GM21526 (cell line): ENCODE measurements around the gene RSL1D1.

Source experiments
- ATAC-seq: cut with Tn5 transposase; IDR thresholded peaks from one replicate; pipeline ENCODE4 v1.9.1; 2021; ENCODE audit warnings: moderate library complexity; ENCODE audit not compliant: unreplicated experiment, low FRiP score

The RSL1D1 gene

DNA sequence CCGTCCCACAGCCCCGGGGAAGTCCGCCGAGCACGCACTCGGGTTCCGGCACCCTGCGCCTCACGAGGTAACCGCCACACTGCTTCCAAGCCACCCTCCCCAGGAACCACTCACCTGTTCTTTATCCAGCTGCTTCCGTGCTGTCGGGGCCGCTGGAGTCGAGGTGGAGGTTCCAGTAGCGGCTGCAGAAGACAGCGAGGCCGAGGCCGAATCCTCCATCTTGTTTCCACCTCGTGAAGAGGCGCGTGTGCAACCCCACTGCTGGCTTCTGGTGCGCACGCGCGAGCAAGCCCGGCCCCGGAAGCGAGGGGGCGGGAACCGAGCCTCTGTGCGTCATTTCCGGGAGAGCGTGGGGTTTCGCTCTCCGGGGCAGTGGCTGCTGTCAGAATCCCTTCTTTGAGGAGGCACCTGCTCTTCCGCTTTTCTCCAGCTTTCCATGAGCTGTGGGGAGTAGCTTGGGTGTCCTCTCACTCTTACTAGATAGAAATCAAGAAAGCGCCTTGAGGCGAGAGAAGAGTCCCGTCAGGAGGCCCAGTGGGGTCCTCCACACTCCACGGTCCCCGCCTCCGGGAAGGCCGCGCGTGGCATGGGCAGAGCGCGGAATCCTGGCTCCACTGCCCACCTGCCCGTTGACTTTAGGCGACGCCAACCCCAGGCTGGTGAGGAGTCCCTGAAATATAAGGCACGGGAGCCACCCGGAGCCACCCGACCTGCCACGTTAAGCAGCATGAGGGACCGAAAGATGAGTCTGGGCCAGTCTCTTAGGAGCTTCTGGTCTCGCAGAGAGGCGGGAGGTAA, at the start of gene RSL1D1:
TSS of gene RSL1D1 (minus strand) at position 249 of the 798 bp plus-strand sequence. CDS start at position 219, 30 bp downstream.
- ATAC-seq, result peak; percentile 73

DNA sequence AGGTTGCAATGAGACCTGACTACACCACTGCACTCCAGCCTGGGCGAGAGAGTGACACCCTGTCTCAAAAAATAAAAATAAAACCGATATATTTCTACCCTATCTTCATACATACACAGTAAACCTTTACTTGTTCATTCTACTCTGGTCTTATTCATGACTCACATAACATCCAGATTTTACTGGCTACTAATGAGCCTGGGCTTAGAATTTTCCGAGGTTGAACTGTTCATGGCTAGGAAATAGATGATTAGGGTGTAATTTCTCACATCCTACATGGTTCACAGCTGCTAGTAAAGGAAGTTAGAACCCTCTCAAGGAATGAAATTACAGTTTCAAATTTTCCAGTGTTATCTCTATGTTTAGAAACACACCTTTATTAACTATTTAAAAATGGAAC, 49.7 kb upstream of the RSL1D1 start:
- no peak for ATAC-seq

DNA sequence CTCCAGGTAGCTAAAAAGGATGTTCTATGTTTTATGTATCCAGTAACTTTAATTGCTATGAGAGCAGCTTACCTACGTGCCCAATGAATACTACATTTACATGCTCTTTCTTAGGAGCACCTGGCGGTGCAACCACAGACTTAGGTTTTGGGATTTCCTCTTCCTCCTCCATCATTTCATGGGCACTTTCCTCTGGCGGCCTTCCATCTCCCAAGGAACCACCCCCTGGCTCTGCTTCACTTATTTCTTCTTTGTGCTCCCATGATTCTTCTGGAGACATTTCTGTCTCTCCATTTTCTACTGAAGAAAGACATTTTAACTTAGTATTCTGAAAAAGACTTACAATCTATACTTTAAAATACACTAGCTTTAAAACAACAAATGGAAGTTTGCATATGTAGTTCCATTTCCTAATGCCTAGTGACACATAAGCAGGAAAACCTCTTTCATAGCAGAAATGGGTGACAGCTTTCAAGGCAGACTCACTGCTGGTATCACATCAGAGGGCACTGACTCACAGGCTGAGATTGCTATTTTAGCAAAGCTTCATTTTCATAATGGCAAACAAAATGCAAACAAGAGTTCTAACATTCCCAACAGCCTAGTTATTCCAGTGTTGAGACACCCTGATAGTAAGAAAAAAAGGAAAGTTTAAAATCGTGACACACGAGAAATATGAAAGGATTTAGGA, 45.3 kb upstream of the RSL1D1 start:
- no peak for ATAC-seq

DNA sequence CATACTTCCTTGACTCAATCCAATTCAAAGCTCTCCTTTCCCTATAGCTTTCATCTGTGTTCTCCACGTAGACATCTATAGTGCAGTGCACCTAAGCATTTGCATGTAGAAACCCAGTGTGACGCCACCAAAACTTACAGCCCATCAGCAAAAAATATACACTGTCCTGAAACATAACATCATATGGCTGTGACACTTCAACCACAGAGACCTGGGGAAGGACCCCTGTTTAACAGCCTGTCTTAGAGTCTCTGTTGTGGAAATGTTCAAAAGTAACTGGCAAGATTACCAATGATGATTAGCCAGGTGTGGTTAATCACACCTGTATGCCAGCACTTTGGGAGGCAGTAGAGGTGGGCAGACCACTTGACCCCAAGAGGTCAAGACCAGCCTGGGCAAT, 42.2 kb upstream of the RSL1D1 start:
- no peak for ATAC-seq

DNA sequence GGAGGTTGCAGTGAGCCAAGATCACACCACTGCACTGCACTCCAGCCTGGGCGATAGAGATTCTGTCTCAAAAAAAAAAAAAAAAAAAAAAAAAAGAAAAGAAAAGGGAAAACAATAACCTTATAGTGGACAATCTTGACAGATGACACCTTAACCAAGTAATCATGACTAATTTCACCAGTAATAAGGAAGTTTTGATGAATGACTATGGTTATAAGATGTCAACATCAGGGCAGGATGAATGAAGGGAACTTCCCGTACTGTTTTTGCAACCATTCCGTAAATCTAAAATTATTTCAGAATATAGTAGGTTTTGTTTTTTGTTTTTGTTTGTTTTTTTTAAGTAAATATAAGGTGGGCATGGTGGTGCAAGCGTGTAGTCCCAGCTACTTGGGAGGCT, 41.4 kb upstream of the RSL1D1 start:
- ATAC-seq, result no peak

DNA sequence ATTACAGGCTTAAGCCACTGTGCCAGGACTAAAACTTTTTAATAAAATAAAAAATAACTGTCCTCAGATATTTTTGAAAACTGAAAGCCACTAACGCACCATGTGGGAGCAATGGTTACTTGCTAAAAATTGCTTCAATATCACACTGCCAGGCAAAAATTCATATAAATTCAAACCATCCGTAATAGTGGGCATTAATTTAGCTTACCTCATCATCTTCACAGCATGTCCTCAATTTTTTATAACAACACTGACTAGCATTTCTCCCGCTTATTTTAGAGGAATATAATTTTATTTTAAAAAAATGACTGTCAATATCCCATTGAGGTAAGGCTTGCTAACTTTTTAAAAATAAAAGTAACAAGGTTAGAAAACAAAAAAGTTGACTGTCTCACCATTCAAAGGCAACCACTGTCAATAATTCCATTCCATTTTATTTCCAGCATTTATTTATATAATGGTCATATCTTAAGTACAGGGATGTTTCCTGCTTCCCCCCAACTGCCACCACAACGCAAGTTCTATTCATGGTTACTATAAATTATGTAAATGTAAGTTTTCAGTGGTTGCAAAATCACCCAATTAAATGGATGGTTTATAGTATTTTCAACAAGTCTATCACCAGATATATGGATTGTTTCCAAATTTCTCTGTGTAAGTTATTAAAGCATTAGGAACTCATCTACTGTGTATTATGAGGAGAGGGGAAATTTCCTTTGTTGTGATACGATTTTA, 39.1 kb upstream of the RSL1D1 start:
- ATAC-seq, result no peak

DNA sequence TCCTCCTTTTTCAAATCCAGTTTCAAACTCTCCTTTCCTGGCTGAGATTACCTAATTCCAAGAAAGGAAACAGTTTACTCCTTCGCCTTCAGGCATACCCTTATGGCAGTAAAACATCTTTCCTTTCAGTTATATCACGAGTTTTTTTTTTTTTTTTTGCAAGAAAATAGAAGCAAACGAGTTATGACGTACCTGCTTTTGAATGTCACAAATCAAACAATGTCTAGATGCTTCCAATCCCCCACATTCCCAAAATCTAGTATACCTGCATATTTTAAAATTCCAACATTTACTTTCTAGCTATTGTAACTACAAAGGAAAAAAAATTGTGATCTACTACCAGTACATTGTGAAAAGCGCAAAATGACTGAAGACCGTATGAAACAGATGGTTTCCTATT, 35.5 kb upstream of the RSL1D1 start:
- ATAC-seq, result no peak

DNA sequence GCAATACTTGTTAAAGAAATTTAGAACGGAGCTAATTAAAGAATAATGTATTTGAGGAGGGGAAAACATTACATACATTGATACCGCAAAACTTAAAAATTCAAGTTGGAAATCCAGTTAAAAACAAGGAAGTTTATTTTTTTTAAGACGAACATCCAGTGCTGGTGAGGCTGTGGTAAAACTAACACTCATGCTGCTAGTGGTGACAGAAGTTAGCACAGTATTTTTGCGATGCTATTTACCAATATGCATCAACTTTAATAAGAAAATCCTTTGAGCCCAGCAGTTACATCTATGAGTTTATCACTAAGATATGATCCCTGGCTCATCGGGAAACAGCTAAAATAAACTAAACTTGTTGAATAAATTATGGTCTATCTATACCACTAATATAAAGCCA, 32.7 kb upstream of the RSL1D1 start:
- ATAC-seq, result no peak

DNA sequence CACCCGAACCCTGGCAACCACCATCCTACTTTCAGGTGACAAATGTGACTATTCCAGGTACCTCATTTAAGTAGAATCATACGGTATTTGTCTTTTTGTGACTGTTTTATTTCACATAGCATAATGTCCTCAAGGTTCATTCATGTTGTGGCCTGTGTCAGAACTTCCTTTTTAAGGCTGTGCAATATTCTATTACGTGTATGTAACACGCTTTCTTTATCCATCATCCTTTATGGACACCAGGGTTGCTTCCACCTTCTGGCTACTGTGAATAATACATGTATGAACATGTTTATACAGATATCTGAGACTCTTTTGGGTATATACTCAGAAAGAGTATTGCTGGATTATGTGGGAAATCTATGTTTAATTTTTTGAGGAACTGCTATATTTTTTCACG, 28.7 kb upstream of the RSL1D1 start:
- no peak for ATAC-seq

DNA sequence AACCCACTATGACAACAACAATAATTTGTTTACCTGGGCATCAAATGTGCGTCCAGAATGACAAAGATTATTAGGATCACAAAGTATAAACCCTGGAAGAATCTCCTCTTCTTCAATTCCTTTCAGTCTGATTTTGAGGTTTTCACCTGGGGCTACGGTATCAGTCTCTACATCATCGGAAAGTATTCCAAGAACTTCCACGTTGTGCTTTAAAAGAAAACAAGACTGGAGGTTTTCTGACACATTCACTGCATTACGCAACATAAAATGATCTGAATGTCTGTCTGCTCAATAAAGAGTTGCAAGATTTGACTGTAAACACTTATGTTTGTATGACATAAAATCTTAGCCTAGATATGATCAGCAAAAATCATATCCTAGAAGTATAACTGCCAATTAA, 26.0 kb upstream of the RSL1D1 start:
- no peak for ATAC-seq

DNA sequence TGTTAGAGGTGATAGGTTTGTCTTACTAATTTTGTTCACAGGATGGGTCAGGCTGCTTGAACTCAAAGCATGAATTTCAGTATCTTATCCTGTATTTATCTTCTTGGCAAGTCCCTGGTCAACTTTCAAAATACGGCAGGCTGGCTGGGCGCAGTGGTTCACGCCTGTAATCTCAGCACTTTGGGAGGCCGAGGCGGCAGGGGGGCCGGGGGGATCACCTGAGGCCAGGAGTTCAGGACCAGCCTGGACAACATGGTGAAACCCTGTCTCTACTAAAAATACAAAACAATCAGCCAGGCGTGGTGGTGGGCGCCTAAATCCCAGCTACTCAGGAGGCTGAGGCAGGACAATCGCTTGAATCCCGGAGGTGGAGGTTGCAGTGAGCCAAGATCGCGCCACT, 25.0 kb upstream of the RSL1D1 start:
- ATAC-seq, result no peak

DNA sequence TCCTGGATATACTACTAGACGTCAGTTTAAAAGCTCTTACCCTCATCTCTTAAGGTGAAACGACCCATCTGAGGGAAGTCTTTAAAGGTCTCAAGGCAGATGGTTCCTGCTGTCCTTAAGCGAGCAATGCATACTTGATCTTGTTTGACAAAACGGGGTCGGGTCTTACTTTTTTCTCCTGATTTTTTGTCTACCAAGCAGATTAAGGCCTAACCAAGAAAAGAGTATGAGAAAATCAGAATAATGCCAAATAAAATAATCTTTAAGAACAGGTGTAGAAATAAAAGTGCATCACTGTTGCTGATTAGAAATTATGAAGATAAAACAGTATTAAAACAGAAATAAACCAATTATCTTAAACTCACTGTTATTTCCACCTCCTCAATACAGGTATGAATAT, 24.4 kb upstream of the RSL1D1 start:
- no peak for ATAC-seq

DNA sequence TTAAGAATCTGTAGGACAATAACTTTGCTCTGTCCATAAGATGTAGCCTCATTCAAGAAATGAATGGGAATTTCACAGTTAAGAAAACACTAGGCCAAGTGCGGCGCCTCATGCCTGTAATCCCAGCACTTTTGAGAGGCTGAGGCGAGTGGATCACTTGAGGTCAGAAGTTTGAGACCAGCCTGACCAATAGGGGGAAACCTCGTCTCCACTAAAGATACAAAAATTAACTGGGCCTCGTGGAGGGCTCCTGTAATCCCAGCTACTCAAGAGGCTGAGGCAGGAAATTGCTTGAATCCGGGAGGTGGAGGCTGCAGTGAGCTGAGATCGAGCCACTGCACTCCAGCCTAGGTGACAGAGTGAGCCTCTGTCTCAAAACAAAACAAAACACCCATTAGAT, 19.9 kb upstream of the RSL1D1 start:
- ATAC-seq, result no peak

DNA sequence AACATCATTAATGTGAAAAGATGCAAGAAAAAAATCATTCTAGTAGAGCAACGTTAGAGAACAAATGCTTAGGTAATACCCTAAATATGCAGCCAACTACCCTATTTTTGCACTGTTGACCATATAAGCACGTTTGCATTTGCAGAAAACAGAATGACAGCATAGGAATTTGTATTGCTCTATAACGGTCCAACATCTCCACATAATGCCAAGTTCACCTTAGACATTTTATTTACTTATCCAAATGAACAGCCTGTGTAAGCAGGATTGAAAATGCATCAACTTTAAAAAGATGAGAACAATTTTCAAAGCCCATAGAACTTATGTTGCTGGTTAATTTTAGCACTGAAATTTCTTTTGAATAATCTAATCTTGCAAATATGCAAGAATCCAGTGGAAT, 19.1 kb upstream of the RSL1D1 start:
- ATAC-seq, result no peak

DNA sequence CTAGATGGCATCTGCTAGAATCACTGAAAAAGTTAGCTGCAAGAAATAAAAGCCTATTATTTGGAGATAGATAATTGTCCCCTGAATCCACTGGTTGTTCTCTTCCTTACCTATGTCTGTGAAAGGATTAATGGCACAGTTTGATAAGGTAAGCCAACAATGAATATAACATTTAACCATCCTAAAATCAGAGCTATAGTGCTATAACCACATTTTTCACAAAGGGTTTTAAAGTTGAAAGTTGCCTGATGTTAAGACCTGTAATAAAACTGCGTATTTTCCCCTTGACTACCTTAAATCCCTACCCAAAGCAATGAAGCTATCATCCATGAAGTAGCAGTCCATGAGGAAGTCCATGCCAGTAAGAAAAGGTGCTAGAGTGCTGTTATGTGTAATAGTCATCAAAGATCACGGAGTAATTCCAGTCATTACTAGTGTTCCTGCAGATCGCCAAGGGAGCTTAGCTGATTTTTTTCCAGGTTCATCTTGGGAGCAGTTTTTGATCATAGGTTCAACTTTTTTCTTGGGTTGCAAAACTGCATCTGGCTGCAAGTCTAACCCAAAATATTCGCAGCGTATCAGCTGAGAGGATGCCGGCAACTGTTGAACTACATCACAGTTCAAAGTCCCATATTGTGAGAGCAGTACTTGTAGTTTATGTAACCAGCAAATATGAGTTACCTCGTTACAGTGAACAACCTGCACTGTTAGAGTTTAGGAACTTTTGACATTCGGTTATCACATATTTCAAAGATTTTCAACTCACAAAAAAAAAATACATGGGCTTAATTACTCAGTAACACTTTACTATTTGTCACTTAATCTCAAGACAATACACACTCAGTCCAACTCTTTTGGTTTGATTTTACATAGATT, 18.2 kb upstream of the RSL1D1 start:
- no peak for ATAC-seq

DNA sequence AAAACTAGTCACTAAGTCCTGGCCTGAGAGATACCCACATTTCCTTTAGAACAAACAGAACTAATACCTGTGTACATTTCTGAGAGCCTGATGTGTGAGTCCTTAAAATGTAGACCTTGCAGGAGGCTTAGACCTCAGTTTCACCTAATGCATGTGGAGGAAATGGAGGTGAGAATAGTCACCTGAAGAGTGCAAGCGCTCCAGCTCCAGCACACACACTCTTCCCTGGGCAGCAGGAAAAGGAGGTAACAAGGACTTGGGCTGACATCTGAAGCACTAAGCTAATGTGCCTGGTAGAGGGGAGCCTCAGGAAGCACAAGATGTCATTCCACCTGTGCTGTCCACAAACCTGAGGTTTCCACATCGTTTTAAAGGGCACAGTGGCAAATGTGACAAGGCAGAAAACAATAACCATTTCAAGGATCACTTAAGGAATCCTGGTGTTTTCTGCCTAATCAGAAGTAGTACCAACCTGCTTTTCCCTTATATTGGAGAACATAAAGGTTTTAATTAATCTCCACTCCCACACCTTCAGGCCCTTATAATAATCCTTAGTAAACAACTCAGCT, 17.2 kb upstream of the RSL1D1 start:
- ATAC-seq, result no peak

DNA sequence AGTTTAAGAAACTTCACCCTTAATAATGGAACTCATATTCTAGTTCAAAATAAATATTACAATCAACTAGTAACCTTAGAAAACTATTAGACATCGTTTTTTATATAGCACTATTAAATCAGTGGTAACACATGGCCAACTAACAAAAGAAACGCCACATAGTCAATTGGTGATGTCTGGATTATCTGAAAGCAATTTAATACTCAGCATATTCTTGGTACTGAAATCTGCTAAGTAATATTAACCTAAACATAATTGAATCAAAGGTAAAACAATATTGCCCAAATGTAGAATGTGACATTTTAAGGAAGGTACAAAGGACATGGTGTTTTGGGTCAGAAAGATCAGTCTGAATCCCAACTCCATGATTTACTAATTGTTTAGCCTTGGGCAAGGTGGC, 11.1 kb upstream of the RSL1D1 start:
- no peak for ATAC-seq

DNA sequence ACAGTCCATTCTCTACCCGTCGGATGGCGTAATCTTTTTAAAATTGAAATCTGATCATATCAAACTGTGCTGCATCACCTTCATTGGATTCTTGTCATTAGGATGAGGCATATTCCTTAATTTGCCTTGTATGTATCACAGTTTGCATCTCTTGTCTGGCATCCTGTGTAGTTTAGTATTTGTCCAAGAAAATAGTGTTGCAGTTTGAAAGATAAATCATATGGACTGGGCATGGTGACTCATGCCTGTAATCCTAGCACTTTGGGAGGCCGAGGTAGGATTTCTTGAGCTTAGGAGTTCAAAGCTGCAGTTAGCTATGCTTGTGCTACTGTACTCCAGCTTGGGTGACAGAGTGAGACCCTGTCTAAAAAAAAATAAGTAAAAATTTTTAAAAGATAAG, 5.8 kb upstream of the RSL1D1 start:
- no peak for ATAC-seq

DNA sequence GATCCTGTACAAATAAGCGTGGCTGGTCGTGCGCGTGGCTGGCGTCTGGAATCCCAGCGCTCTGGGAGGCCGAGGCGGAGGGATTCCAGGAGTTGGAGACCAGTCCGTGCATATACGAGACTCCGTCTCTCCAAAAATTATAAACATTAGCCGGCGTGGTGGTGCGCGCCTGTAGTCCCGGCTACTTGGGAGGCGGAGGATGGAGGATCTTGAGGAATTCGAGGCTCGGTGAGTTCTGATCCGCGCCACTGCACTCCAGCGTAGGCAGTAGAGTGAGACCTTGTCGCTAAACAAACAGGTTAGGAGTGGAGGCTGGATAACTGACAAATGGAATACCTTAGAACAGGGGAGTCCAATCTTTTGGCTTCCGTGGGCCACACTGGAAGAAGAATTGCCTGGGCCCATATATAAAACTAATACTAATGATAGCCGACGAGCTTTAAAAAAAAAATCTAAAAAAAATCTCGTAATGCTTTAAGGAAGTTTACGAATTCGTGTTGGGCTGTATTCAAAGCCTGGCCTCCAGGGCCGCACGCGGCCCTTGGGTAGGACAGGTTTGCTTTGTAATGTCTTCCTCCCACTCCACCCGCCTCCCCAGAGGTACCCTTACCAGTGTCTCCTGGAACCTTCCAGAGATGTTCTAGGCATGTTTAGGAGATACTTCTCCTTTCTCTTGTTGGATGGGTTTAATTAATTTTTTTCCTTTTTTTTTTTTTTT, 909 bp upstream of the RSL1D1 start:
- ATAC-seq, result no peak

DNA sequence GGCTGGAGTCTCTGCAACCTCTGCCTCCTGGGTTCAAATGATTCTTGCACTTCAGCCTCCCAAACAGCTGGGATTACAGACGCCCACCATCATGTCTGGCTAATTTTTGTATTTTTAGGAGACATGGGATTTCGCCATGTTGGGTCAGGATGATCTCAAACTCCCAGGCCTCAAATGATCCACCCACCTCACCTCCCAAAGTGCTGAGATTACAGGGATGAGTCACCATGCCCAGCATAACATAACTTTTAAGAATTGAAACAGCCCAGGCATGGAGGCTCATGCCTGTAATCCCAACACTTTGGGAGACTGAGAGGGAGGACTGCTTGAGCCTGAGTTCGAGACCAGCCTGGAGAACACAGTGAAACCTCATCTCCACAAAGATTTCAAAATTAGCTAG, 2.5 kb downstream of the RSL1D1 start:
- no peak for ATAC-seq
